ENCODE data around the gene E4F1. TPM values are rescaled to one million over a fixed set of nuclear protein-coding genes. Genes with fewer than 3 reads are reported as not detected.
"Not testable (repeated sequence)": the region's sequence is repeated elsewhere in the genome, so short reads cannot be mapped to it uniquely, and the experiment has no call there.

Gene E4F1
- total RNA-seq, 1 experiment from 2014 or later, result 30.1 TPM

DNA sequence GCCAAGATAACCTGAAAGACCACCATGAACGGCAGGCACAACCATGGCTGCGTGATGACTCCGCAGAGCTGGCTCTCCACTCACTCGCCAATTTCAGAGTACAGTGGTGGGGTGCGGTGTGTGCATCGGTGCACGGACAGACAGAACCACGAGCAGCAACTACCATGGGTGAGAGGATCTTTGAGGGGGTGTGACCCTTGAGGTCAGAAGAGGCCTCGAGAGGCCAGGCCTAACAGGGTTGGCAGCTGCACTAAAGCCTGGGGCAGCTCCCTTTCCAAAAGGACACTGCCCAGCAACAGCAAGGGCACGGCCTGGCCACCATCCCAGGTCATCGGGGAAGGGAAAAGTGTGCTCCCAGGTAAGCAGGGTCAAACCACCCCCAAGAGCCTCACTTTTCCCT, 29.9 kb downstream of the E4F1 start:
- Mint-ChIP-seq H3K36me3 (ENCODE audit: insufficient read depth, unreplicated experiment) (peaks cover 98% of the 10 kb centered on the region), H3K27me3 (ENCODE audit: insufficient read depth, unreplicated experiment) (no peaks in the 10 kb centered on the region), H3K4me1 (ENCODE audit: low read depth, unreplicated experiment) (peaks cover 7% of the 10 kb centered on the region), H3K27ac (ENCODE audit: unreplicated experiment) (peak overlapping the region; percentile 25), H3K9me3 (ENCODE audit: unreplicated experiment) (no peaks in the 10 kb centered on the region), H3K4me3 (ENCODE audit: unreplicated experiment) (no peak overlapping the region)
- intact Hi-C loops (cut with micrococcal nuclease; ENCODE audit: unreplicated experiment), result loop anchor here (2.0 kb wide), 1 partner anchor 58 kb away; no protein-coding TSS in a partner anchor
- DNase-seq, result no peak
- H3K9me3 ChIP-seq, result no peaks in the 10 kb centered on the region
- CTCF ChIA-PET, result interaction anchor here (0.7 to 2.2 kb wide), 2 partner anchors 57 to 58 kb away, joined by 4 to 29 read pairs; partner anchors contain the start of gene CASKIN1
- H3K36me3 ChIP-seq (ENCODE audit: control insufficient read depth, insufficient read depth, low read length), result peaks cover 2% of the 10 kb centered on the region; the same call in 1 of the 2 replicates
- TF ChIP-seq, protein P1, sequence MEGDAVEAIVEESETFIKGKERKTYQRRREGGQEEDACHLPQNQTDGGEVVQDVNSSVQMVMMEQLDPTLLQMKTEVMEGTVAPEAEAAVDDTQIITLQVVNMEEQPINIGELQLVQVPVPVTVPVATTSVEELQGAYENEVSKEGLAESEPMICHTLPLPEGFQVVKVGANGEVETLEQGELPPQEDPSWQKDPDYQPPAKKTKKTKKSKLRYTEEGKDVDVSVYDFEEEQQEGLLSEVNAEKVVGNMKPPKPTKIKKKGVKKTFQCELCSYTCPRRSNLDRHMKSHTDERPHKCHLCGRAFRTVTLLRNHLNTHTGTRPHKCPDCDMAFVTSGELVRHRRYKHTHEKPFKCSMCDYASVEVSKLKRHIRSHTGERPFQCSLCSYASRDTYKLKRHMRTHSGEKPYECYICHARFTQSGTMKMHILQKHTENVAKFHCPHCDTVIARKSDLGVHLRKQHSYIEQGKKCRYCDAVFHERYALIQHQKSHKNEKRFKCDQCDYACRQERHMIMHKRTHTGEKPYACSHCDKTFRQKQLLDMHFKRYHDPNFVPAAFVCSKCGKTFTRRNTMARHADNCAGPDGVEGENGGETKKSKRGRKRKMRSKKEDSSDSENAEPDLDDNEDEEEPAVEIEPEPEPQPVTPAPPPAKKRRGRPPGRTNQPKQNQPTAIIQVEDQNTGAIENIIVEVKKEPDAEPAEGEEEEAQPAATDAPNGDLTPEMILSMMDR (IDR thresholded peaks at IDR 0.05; ENCODE audit: insufficient read depth in 1 of 2, low read depth in 1 of 2, low read length in 1 of 2, severe bottlenecking in 1 of 2, unreplicated experiment in 1 of 2), result no peak
- H3K4me3 ChIP-seq (ENCODE audit: low read depth, low read length), result no peak overlapping the region
- peaks cover 7% of the 10 kb centered on the region for H3K4me1 ChIP-seq
- no TSS peak for BruUV-seq (replicated peaks)
- POLR2A ChIA-PET, result no interaction called here
- no peaks in the 10 kb centered on the region for H3K27me3 ChIP-seq (replicated peaks; ENCODE audit: control insufficient read depth, insufficient read depth, low read length)

- Mint-ChIP-seq H3K27ac (ENCODE audit: unreplicated experiment) (no peak overlapping the region), H3K36me3 (ENCODE audit: insufficient read depth, unreplicated experiment) (peaks cover 99% of the 10 kb centered on the region), H3K4me1 (ENCODE audit: low read depth, unreplicated experiment) (peaks cover 7% of the 10 kb centered on the region), H3K9me3 (ENCODE audit: unreplicated experiment) (no peaks in the 10 kb centered on the region), H3K4me3 (ENCODE audit: unreplicated experiment) (no peak overlapping the region), H3K27me3 (ENCODE audit: insufficient read depth, unreplicated experiment) (no peaks in the 10 kb centered on the region)
- intact Hi-C loops (cut with micrococcal nuclease; ENCODE audit: unreplicated experiment), result no loop called here
- TF ChIP-seq, protein P1 (IDR thresholded peaks at IDR 0.05; ENCODE audit: insufficient read depth in 1 of 2, low read depth in 1 of 2, low read length in 1 of 2, severe bottlenecking in 1 of 2, unreplicated experiment in 1 of 2), result no peak
- BruUV-seq (replicated peaks), result no TSS peak
- Histone ChIP-seq H3K4me1 (peaks cover 6% of the 10 kb centered on the region), H3K36me3 (ENCODE audit: control insufficient read depth, insufficient read depth, low read length) (peaks cover 2% of the 10 kb centered on the region; the same call in 1 of the 2 replicates), H3K4me3 (ENCODE audit: low read depth, low read length) (no peak overlapping the region), H3K27me3 (replicated peaks; ENCODE audit: control insufficient read depth, insufficient read depth, low read length) (no peaks in the 10 kb centered on the region), H3K9me3 (no peaks in the 10 kb centered on the region)
- ChIA-PET CTCF (no interaction called here), POLR2A (no interaction called here)
- DNase-seq, result no peak
Measured at GRCh38 chr16:2256531-2257140, 33.2 kb downstream of the E4F1 start.

- no peak overlapping the region for H3K27ac Mint-ChIP-seq (ENCODE audit: unreplicated experiment)
- BruUV-seq (replicated peaks), result no TSS peak
- peaks cover 98% of the 10 kb centered on the region for H3K36me3 Mint-ChIP-seq (ENCODE audit: insufficient read depth, unreplicated experiment)
- intact Hi-C loops (cut with micrococcal nuclease; ENCODE audit: unreplicated experiment), result no loop called here
- no peaks in the 10 kb centered on the region for H3K9me3 ChIP-seq
- no peak overlapping the region for H3K4me3 ChIP-seq (ENCODE audit: low read depth, low read length)
- H3K9me3 Mint-ChIP-seq (ENCODE audit: unreplicated experiment), result no peaks in the 10 kb centered on the region
- no peaks in the 10 kb centered on the region for H3K27me3 ChIP-seq (replicated peaks; ENCODE audit: control insufficient read depth, insufficient read depth, low read length)
- peaks cover 5% of the 10 kb centered on the region for H3K4me1 Mint-ChIP-seq (ENCODE audit: low read depth, unreplicated experiment)
- no peak overlapping the region for H3K4me3 Mint-ChIP-seq (ENCODE audit: unreplicated experiment)
- TF ChIP-seq, protein P1 (IDR thresholded peaks at IDR 0.05; ENCODE audit: insufficient read depth in 1 of 2, low read depth in 1 of 2, low read length in 1 of 2, severe bottlenecking in 1 of 2, unreplicated experiment in 1 of 2), result no peak
- POLR2A ChIA-PET, result interaction anchor here (1.2 kb wide), 1 partner anchor 11 kb away, joined by 3 read pairs; no protein-coding TSS in a partner anchor
- no peaks in the 10 kb centered on the region for H3K27me3 Mint-ChIP-seq (ENCODE audit: insufficient read depth, unreplicated experiment)
- H3K36me3 ChIP-seq (ENCODE audit: control insufficient read depth, insufficient read depth, low read length), result peaks cover 2% of the 10 kb centered on the region; the same call in 1 of the 2 replicates
- DNase-seq, result no peak
- H3K4me1 ChIP-seq, result no peaks in the 10 kb centered on the region
- CTCF ChIA-PET, result no interaction called here
Measured at GRCh38 chr16:2257726-2258125, 34.3 kb downstream of the E4F1 start.

DNA sequence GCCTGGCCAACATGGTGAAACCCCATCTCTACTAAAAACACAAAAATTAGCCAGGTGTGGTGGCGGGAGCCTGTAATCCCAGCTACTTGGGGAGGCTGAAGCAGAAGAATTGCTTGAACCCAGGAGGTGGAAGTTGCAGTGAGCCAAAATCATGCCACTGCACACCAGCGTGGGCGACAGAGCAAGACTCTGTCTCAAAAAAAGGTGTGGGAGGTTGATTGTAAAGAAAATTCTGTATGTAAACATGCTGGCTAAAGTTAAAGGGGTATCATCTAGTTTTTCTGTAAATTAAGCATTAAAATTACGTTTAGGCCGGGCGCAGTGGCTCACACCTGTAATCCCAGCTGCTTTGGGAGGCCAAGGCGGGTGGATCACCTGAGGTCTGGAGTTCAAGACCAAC, 35.1 kb downstream of the E4F1 start:
- BruUV-seq (replicated peaks), result not testable (repeated sequence)
- POLR2A ChIA-PET, result interaction anchor here (1.2 kb wide), 1 partner anchor 10 kb away, joined by 3 read pairs; no protein-coding TSS in a partner anchor

More for the DNA sequence above, 35.1 kb downstream of the E4F1 start:
- DNase-seq; H3K4me1 ChIP-seq; CTCF ChIA-PET; H3K4me3 ChIP-seq (ENCODE audit: low read depth, low read length); H3K27me3 ChIP-seq (replicated peaks; ENCODE audit: control insufficient read depth, insufficient read depth, low read length); H3K9me3 ChIP-seq; H3K36me3 ChIP-seq (ENCODE audit: control insufficient read depth, insufficient read depth, low read length); H3K4me1 Mint-ChIP-seq (ENCODE audit: low read depth, unreplicated experiment); H3K9me3 Mint-ChIP-seq (ENCODE audit: unreplicated experiment); intact Hi-C loops (cut with micrococcal nuclease; ENCODE audit: unreplicated experiment); H3K27ac Mint-ChIP-seq (ENCODE audit: unreplicated experiment); H3K4me3 Mint-ChIP-seq (ENCODE audit: unreplicated experiment); H3K27me3 Mint-ChIP-seq (ENCODE audit: insufficient read depth, unreplicated experiment): not testable (repeated sequence)
- peaks cover 98% of the 10 kb centered on the region for H3K36me3 Mint-ChIP-seq (ENCODE audit: insufficient read depth, unreplicated experiment)

All from Caco-2 (cell line).